ENCODE data around the gene NECTIN1.

The NECTIN1 gene

GRCh38 chr11:119640541-119640940, 88.5 kb downstream of the NECTIN1 start:
- DNase-seq (ENCODE audit: low read depth in 2 of 2): no peak

GRCh38 chr11:119639642-119640205, 89.3 kb downstream of the NECTIN1 start:
- no peak for DNase-seq (ENCODE audit: low read depth in 2 of 2)

GRCh38 chr11:119638851-119639250, 90.1 kb downstream of the NECTIN1 start:
- DNase-seq (ENCODE audit: low read depth in 2 of 2): no peak

GRCh38 chr11:119637481-119637880, 91.5 kb downstream of the NECTIN1 start:
- DNase-seq (ENCODE audit: low read depth in 2 of 2): no peak

GRCh38 chr11:119635776-119636175, 93.2 kb downstream of the NECTIN1 start:
- DNase-seq (ENCODE audit: low read depth in 2 of 2): no peak

GRCh38 chr11:119635041-119635740, 93.8 kb downstream of the NECTIN1 start:
- no peak for DNase-seq (ENCODE audit: low read depth in 2 of 2)

- no peak for DNase-seq (ENCODE audit: low read depth in 2 of 2)
Measured at GRCh38 chr11:119634301-119634700, 94.7 kb downstream of the NECTIN1 start.

GRCh38 chr11:119629834-119630624, 99.0 kb downstream of the NECTIN1 start:
- DNase-seq (ENCODE audit: low read depth in 2 of 2): no peak

GRCh38 chr11:119629085-119629484, 99.9 kb downstream of the NECTIN1 start:
- no peak for DNase-seq (ENCODE audit: low read depth in 2 of 2)

GRCh38 chr11:119627286-119627685, 101.7 kb downstream of the NECTIN1 start:
- no peak for DNase-seq (ENCODE audit: low read depth in 2 of 2)

GRCh38 chr11:119626871-119627270, 102.1 kb downstream of the NECTIN1 start:
- DNase-seq (ENCODE audit: low read depth in 2 of 2): no peak

GRCh38 chr11:119626197-119626841, 102.7 kb downstream of the NECTIN1 start:
- DNase-seq (ENCODE audit: low read depth in 2 of 2): no peak

- DNase-seq (ENCODE audit: low read depth in 2 of 2): no peak
Measured at GRCh38 chr11:119625206-119625978, 103.6 kb downstream of the NECTIN1 start.

- DNase-seq (ENCODE audit: low read depth in 2 of 2): no peak
Measured at GRCh38 chr11:119624629-119625028, 104.4 kb downstream of the NECTIN1 start.

GRCh38 chr11:119624102-119624615, 104.8 kb downstream of the NECTIN1 start:
- DNase-seq (ENCODE audit: low read depth in 2 of 2): no peak

- DNase-seq (ENCODE audit: low read depth in 2 of 2): no peak
Measured at GRCh38 chr11:119623682-119624081, 105.3 kb downstream of the NECTIN1 start.

GRCh38 chr11:119622454-119623143, 106.4 kb downstream of the NECTIN1 start:
- no peak for DNase-seq (ENCODE audit: low read depth in 2 of 2)

- DNase-seq (ENCODE audit: low read depth in 2 of 2): no peak
Measured at GRCh38 chr11:119619665-119620064, 109.3 kb downstream of the NECTIN1 start.

GRCh38 chr11:119618208-119618909, 110.6 kb downstream of the NECTIN1 start:
- DNase-seq (ENCODE audit: low read depth in 2 of 2): no peak

GRCh38 chr11:119617340-119617713, 111.7 kb downstream of the NECTIN1 start:
- no peak for DNase-seq (ENCODE audit: low read depth in 2 of 2)

All from stimulated activated CD4-positive, alpha-beta T cell treated with anti-CD3 and anti-CD28 coated beads, Interleukin-15, amount 100 ng/mL, for 48 hours (primary cell).